HepG2 (cell line): ENCODE data around the gene SLC28A1. TPM values are rescaled to one million over a fixed set of nuclear protein-coding genes. Genes with fewer than 3 reads are reported as not detected.

Source experiments
- ATAC-seq: fragments of 200-7000 bp; cut with Tn5 transposase; 3 replicates; pipeline ENCODE4 v1.9.1; 2020; ENCODE audit warnings: mild to moderate bottlenecking, moderate library complexity
- BruUV-seq: library from RNA; stranded (reverse); fragments of 400-500 nt; replicated peaks from 2 replicates; lab custom pipeline; 2021; lab: Mats Ljungman, UMichigan
- CTCF ChIA-PET: fragments of 300-600 bp; formaldehyde crosslinking; extraction: SDS; loops from one replicate; lab custom pipeline; 2021; ENCODE audit warnings: low total read pairs, inconsistent platforms, low intra/inter-chr PET ratio; lab: Yijun Ruan, JAX
- POLR2A ChIA-PET: fragments of 350-600 bp; sonication (Branson Sonifier 250); formaldehyde crosslinking; loops from one replicate; lab custom pipeline; 2020; ENCODE audit warnings: antibody characterized with exemption, inconsistent platforms; lab: Yijun Ruan, JAX
- DNase-seq: peaks from one replicate; pipeline ENCODE4 v3.0.0-alpha.2; 2015; ENCODE audit warnings: low spot score
- FAIRE-seq: peaks from 3 replicates; lab custom pipeline; 2011; peaks lifted over from hg19 to GRCh38; lab: Jason Lieb, UNC
- H2AFZ ChIP-seq: one replicate; pipeline ENCODE4 v1.6.1; 2011; ENCODE audit warnings: low read length, inconsistent platforms
- H3K27ac ChIP-seq: fragments of 300-600 bp; 3 replicates; pipeline ENCODE4 v1.8.0; 2011; ENCODE audit warnings: mixed run types, mild to moderate bottlenecking, mixed read lengths, low read length, inconsistent platforms; ENCODE audit not compliant: insufficient read depth; ENCODE audit errors: extremely low read length
- H3K27me3 ChIP-seq, 2 experiments: fragments of 200-600 bp in 1 of 2; 2 replicates in 1 of 2; 3 replicates in 1 of 2; pipeline versions ENCODE4 v1.6.0 to v1.8.0; 2011; ENCODE audit warnings: low read length in 2 of 2, mild to moderate bottlenecking in 2 of 2, moderate library complexity in 2 of 2, inconsistent platforms in 1 of 2; ENCODE audit not compliant: insufficient read depth in 2 of 2, control insufficient read depth in 1 of 2
- H3K36me3 ChIP-seq, 2 experiments: fragments of 200-600 bp in 1 of 2; replicated peaks in 1 of 2; 2 replicates in 1 of 2; 3 replicates in 1 of 2; pipeline versions ENCODE4 v1.5.1 to v1.8.0; 2011; ENCODE audit warnings: low read length in 2 of 2, inconsistent platforms in 1 of 2; ENCODE audit not compliant: insufficient read depth in 2 of 2, control insufficient read depth in 1 of 2
- H3K4me1 ChIP-seq: 2 replicates; pipeline ENCODE4 v1.5.1; 2012; ENCODE audit warnings: low read length, inconsistent platforms; ENCODE audit not compliant: insufficient read depth
- H3K4me2 ChIP-seq: 2 replicates; pipeline ENCODE4 v1.6.0; 2011; ENCODE audit warnings: low read depth, low read length, inconsistent platforms
- H3K4me3 ChIP-seq, 3 experiments: fragments of 200-600 bp in 1 of 3; sonication (generic), shearing (Covaris generic) in 1 of 3; replicated peaks in 1 of 3; 2 replicates each; pipeline ENCODE4 v1.5.1; 2011 to 2016; ENCODE audit warnings: low read length in 3 of 3, inconsistent platforms in 2 of 3, low read depth in 2 of 3, mild to moderate bottlenecking in 2 of 3, control low read depth in 1 of 3, mixed read lengths in 1 of 3; ENCODE audit not compliant: insufficient read depth in 1 of 3
- H3K79me2 ChIP-seq: one replicate; pipeline ENCODE4 v1.6.1; 2011; ENCODE audit warnings: low read length, inconsistent platforms; ENCODE audit not compliant: insufficient read depth
- H3K9ac ChIP-seq: 2 replicates; pipeline ENCODE4 v1.6.0; 2011; ENCODE audit warnings: mild to moderate bottlenecking, low read depth, low read length, inconsistent platforms; ENCODE audit not compliant: insufficient read depth
- H3K9me3 ChIP-seq: 2 replicates; pipeline ENCODE4 v1.5.1; 2012; ENCODE audit warnings: mild to moderate bottlenecking, low read length
- H4K20me1 ChIP-seq: 2 replicates; pipeline ENCODE4 v1.6.0; 2011; ENCODE audit warnings: inconsistent platforms, mild to moderate bottlenecking, low read length, moderate library complexity; ENCODE audit not compliant: insufficient read depth
- FOXA1 ChIP-seq, 2 experiments: fragments of 450-650 bp in 1 of 2; sonication (generic) in 1 of 2; formaldehyde crosslinking in 1 of 2; IDR thresholded peaks; 2 replicates each; pipeline versions ENCODE4 v1.4.0 to v1.6.1; 2016 to 2020; ENCODE audit warnings: missing genetic modification reagents in 1 of 2
- GFI1 ChIP-seq: sonication (generic); formaldehyde crosslinking; IDR thresholded peaks from 2 replicates; pipeline ENCODE4 v1.5.0; 2020; ENCODE audit warnings: missing genetic modification reagents, mild to moderate bottlenecking, borderline replicate concordance
- JDP2 ChIP-seq: sonication (generic); formaldehyde crosslinking; IDR thresholded peaks from 2 replicates; pipeline ENCODE4 v1.8.1; 2022; ENCODE audit warnings: missing genetic modification reagents, borderline replicate concordance
- PHF21A ChIP-seq: sonication (generic); formaldehyde crosslinking; IDR thresholded peaks from 2 replicates; pipeline ENCODE4 v1.5.0; 2020; ENCODE audit warnings: mild to moderate bottlenecking, missing genetic modification reagents
- SIN3A ChIP-seq: IDR thresholded peaks from 2 replicates; pipeline ENCODE4 v1.6.1; 2011; ENCODE audit warnings: low read depth, mild to moderate bottlenecking, control low read depth, low read length, borderline replicate concordance
- SMYD3 ChIP-seq: sonication (generic); formaldehyde crosslinking; IDR thresholded peaks from 2 replicates; pipeline ENCODE4 v1.8.1; 2023; ENCODE audit warnings: mild to moderate bottlenecking, missing genetic modification reagents
- SOX5 ChIP-seq: IDR thresholded peaks from 2 replicates; pipeline ENCODE4 v1.6.1; 2016; ENCODE audit warnings: borderline replicate concordance
- TEAD2 ChIP-seq: sonication (generic); formaldehyde crosslinking; IDR thresholded peaks from 2 replicates; pipeline ENCODE4 v1.9.0; 2021; ENCODE audit warnings: missing genetic modification reagents
- ZBTB38 ChIP-seq: sonication (generic); formaldehyde crosslinking; IDR thresholded peaks from 2 replicates; pipeline ENCODE4 v1.5.1; 2020; ENCODE audit warnings: mild to moderate bottlenecking, missing genetic modification reagents
- ZFP41 ChIP-seq: sonication (generic); formaldehyde crosslinking; IDR thresholded peaks from 2 replicates; pipeline ENCODE4 v1.4.0; 2020; ENCODE audit warnings: mild to moderate bottlenecking, missing genetic modification reagents, borderline replicate concordance
- ZNF160 ChIP-seq: sonication (generic); formaldehyde crosslinking; IDR thresholded peaks from 2 replicates; pipeline ENCODE4 v1.8.0; 2022; ENCODE audit warnings: mild to moderate bottlenecking, inconsistent platforms, missing genetic modification reagents
- ZNF616 ChIP-seq: sonication (generic); formaldehyde crosslinking; IDR thresholded peaks from 2 replicates; pipeline ENCODE4 v1.5.0; 2020; ENCODE audit warnings: low read depth, mild to moderate bottlenecking, missing genetic modification reagents
- ZNF773 ChIP-seq: sonication (generic); formaldehyde crosslinking; IDR thresholded peaks from 2 replicates; pipeline ENCODE4 v1.4.0; 2020; ENCODE audit warnings: missing genetic modification reagents, borderline replicate concordance
- ZNF777 ChIP-seq: sonication (generic); formaldehyde crosslinking; IDR thresholded peaks from 2 replicates; pipeline ENCODE4 v1.4.0; 2020; ENCODE audit warnings: missing genetic modification reagents
- ZNF790 ChIP-seq: sonication (generic); formaldehyde crosslinking; IDR thresholded peaks from 2 replicates; pipeline ENCODE4 v1.8.0; 2022; ENCODE audit warnings: missing genetic modification reagents, mild to moderate bottlenecking, borderline replicate concordance
- ZSCAN22 ChIP-seq: sonication (generic); formaldehyde crosslinking; IDR thresholded peaks from 2 replicates; pipeline ENCODE4 v1.4.0; 2020; ENCODE audit warnings: mild to moderate bottlenecking, missing genetic modification reagents
- WGBS: methylation state at CpG from one replicate; pipeline ENCODE4 v1.1.6; 2017; ENCODE audit warnings: low lambda C conversion rate; 5-methylcytosine and 5-hydroxymethylcytosine counted together
- in situ Hi-C: cut with HindIII; loops from 2 replicates; pipeline ENCODE4 v1.10.0; 2017; ENCODE audit warnings: low pct_unique_long_range_greater_than_20kb; ENCODE audit not compliant: extremely low pct_ligation_motif_present
- intact Hi-C: fragments of 100-400 bp; cut with micrococcal nuclease; formaldehyde crosslinking; loops from one replicate; pipeline ENCODE4 v1.10.0; 2022; ENCODE audit not compliant: unreplicated experiment
- polyA plus RNA-seq, 8 experiments: library from polyadenylated mRNA; depleted of rRNA in 3 of 8; stranded (reverse) in 7 of 8; unstranded in 1 of 8; fragments of >200 nt; fragmentation: Illumina TruSeq in 4 of 8; extraction: Trizol in 4 of 8; gene quantifications; 2 replicates each; pipeline versions ENCODE4 v1.2.1 to v1.2.3, GENCODE V29; 2011 to 2016; ENCODE audit warnings: low read depth in 4 of 8, missing spikeins in 1 of 8, mixed read lengths in 1 of 8; ENCODE audit not compliant: insufficient read depth in 1 of 8
- total RNA-seq, 5 experiments: library from RNA; depleted of rRNA; stranded (reverse); fragments of >200 nt; fragmentation: Illumina TruSeq; extraction: Trizol; gene quantifications; 2 replicates each; pipeline ENCODE4 v1.2.3, GENCODE V29; 2016; ENCODE audit warnings: low read depth in 1 of 5
- TF ChIP-seq, protein P1 (sequence below): sonication (generic); formaldehyde crosslinking; IDR thresholded peaks from 2 replicates; pipeline ENCODE4 v1.5.0; 2020; ENCODE audit warnings: missing genetic modification reagents
- TF ChIP-seq, protein P2 (sequence below): sonication (generic); formaldehyde crosslinking; IDR thresholded peaks from 2 replicates; pipeline ENCODE4 v1.4.0; 2020; ENCODE audit warnings: mild to moderate bottlenecking, missing genetic modification reagents

The SLC28A1 gene
- total and polyA plus RNA-seq, 2 of the 13 experiments (the other 11 are each of a cell fraction or from before 2014, with no cell fraction given): 0.31 to 5.8 TPM

DNA sequence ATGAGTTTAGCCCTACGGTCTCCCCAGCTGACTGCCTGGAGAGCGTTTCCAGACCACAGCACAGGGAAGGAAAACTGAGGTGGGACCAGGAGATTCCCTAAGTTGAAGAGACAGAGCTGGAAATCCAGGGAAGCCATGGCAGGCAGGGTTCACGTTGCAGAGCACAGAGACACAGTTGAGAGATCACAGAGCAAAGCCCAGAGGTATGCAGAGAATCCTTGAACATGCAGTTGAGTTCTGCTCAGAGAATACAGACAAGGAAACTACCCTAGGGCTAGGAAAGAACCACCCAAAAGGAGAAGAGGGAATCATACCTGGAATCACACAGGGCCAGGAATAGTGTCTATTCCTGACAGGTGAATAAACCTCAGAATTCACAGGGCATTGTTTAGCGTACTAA, 14.3 kb downstream of the SLC28A1 start:
- CTCF ChIA-PET: no interaction called here
- in situ Hi-C loops: no loop called here
- BruUV-seq: no TSS peak

DNA sequence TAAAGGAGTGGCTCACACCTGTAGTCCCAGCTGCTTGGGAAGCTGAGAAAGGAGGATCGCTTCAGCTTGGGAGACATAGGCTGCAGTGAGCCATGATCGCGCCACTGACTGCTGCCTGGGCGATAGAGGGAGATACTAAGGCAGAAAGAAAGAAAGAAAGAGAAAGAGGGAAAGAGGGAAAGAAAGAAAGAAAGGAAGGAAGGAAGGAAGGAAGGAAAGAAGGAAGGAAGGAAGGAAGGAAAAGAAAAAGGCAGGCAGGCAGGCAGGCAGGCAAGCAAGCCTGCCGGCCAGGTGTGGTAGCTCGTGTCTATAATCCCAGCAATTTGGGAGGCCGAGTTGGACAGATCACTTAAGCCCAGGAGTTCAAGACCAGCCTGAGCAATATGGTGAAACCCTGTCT, 15.3 kb downstream of the SLC28A1 start:
- DNase-seq (no peak), FAIRE-seq (no peak)
- intact Hi-C loops: no loop called here
- TF ChIP-seq ZNF790: no peak
- no peak for TF ChIP-seq ZSCAN22 (CRISPR knock-in tag)
- no peak for TF ChIP-seq GFI1 (CRISPR knock-in tag)
- TF ChIP-seq TEAD2: no peak
- TF ChIP-seq ZNF773 (CRISPR knock-in tag): no peak
- TF ChIP-seq, protein P1, sequence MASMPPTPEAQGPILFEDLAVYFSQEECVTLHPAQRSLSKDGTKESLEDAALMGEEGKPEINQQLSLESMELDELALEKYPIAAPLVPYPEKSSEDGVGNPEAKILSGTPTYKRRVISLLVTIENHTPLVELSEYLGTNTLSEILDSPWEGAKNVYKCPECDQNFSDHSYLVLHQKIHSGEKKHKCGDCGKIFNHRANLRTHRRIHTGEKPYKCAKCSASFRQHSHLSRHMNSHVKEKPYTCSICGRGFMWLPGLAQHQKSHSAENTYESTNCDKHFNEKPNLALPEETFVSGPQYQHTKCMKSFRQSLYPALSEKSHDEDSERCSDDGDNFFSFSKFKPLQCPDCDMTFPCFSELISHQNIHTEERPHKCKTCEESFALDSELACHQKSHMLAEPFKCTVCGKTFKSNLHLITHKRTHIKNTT (CRISPR knock-in tag): no peak
- TF ChIP-seq PHF21A (CRISPR knock-in tag): no peak
- no peak for TF ChIP-seq ZBTB38 (CRISPR knock-in tag)
- no peak for TF ChIP-seq JDP2
- no peak for TF ChIP-seq ZNF616 (CRISPR knock-in tag)
- TF ChIP-seq, protein P2, sequence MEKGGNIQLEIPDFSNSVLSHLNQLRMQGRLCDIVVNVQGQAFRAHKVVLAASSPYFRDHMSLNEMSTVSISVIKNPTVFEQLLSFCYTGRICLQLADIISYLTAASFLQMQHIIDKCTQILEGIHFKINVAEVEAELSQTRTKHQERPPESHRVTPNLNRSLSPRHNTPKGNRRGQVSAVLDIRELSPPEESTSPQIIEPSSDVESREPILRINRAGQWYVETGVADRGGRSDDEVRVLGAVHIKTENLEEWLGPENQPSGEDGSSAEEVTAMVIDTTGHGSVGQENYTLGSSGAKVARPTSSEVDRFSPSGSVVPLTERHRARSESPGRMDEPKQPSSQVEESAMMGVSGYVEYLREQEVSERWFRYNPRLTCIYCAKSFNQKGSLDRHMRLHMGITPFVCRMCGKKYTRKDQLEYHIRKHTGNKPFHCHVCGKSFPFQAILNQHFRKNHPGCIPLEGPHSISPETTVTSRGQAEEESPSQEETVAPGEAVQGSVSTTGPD (CRISPR knock-in tag): no peak
- TF ChIP-seq SIN3A: no peak
- no peak for TF ChIP-seq ZNF777 (CRISPR knock-in tag)

More for the DNA sequence above, 14.3 kb downstream of the SLC28A1 start:
- H3K4me1 ChIP-seq: no peaks in the 10 kb centered on the region; the same call in 1 of the 2 replicates
- H4K20me1 ChIP-seq: no peaks in the 10 kb centered on the region
- ATAC-seq: no peak
- POLR2A ChIA-PET: no interaction called here
- H2AFZ ChIP-seq: no peak overlapping the region
- no peak overlapping the region for H3K9ac ChIP-seq
- H3K36me3 ChIP-seq: no peaks in the 10 kb centered on the region
- DNase-seq: no peak
- no peaks in the 10 kb centered on the region for H3K27me3 ChIP-seq
- H3K4me2 ChIP-seq: no peak overlapping the region
- intact Hi-C loops: no loop called here
- no peak overlapping the region for H3K27ac ChIP-seq
- FAIRE-seq: no peak
- H3K79me2 ChIP-seq: no peaks in the 10 kb centered on the region
- no peaks in the 10 kb centered on the region for H3K9me3 ChIP-seq
- H3K4me3 ChIP-seq: no peak overlapping the region
- no peak for TF ChIP-seq FOXA1 (IDR thresholded peaks at IDR 0.05)
- TF ChIP-seq FOXA1 (CRISPR knock-in tag; IDR thresholded peaks at IDR 0.05): no peak
- TF ChIP-seq, protein P2 (CRISPR knock-in tag): no peak
- TF ChIP-seq ZFP41: no peak
- TF ChIP-seq SMYD3: no peak
- TF ChIP-seq ZNF160 (CRISPR knock-in tag): no peak
- no peak for TF ChIP-seq SOX5 (CRISPR knock-in tag)
- 45% methylated on average over 4 of the region's 4 CpGs for WGBS

More for the DNA sequence above, 15.3 kb downstream of the SLC28A1 start:
- in situ Hi-C loops: no loop called here
- H3K79me2 ChIP-seq: no peaks in the 10 kb centered on the region
- H3K9ac ChIP-seq: no peak overlapping the region
- no TSS peak for BruUV-seq
- CTCF ChIA-PET: no interaction called here
- no peaks in the 10 kb centered on the region for H4K20me1 ChIP-seq
- H3K27me3 ChIP-seq: no peaks in the 10 kb centered on the region
- POLR2A ChIA-PET: no interaction called here
- H3K36me3 ChIP-seq: no peaks in the 10 kb centered on the region
- no peak overlapping the region for H3K4me2 ChIP-seq
- H3K27ac ChIP-seq: no peak overlapping the region
- no peak overlapping the region for H2AFZ ChIP-seq
- ATAC-seq: no peak
- H3K4me3 ChIP-seq: no peak overlapping the region
- H3K9me3 ChIP-seq: no peaks in the 10 kb centered on the region
- WGBS: 81% methylated on average over 7 of the region's 7 CpGs
- no peaks in the 10 kb centered on the region; the same call in 1 of the 2 replicates for H3K4me1 ChIP-seq
